Erythroblast (primary cell): ENCODE data around the gene PDGFC.

Source experiments
- GATA1 ChIP-seq: IDR thresholded peaks from 2 replicates; pipeline ENCODE4 v1.6.1; 2011; ENCODE audit warnings: low read depth, mild to moderate bottlenecking, control low read depth, low read length, moderate library complexity
- POLR2A ChIP-seq: IDR thresholded peaks from 2 replicates; pipeline ENCODE4 v1.6.1; 2011; ENCODE audit warnings: mild to moderate bottlenecking, low read length

DNA sequence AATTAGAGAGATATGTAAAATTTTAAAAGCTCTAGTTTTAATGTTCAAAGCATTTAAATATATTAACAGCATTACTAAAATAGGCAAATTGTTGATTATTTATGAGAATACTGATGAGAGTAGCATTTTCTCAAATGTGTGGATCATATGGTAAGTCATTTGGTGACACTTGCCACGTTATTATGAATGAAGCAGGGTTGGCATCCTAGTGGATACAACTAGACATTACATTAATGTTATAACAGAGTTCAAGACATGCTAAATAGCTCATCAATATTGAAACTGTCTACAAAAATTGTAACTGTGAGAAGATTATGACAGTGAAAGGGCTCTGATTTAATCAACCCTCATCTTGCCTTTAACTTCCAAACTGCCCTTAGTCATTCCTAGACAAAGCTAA, 171.1 kb downstream of the PDGFC start:
- TF ChIP-seq POLR2A (no peak), GATA1 (no peak)
